HK-2 (cell line): ENCODE data around the gene ZNF778.

ENCODE experiments used
- DNase-seq: peaks from one replicate; pipeline ENCODE4 v3.0.0-alpha.2; 2018; ENCODE audit not compliant: unreplicated experiment

Gene ZNF778

DNA sequence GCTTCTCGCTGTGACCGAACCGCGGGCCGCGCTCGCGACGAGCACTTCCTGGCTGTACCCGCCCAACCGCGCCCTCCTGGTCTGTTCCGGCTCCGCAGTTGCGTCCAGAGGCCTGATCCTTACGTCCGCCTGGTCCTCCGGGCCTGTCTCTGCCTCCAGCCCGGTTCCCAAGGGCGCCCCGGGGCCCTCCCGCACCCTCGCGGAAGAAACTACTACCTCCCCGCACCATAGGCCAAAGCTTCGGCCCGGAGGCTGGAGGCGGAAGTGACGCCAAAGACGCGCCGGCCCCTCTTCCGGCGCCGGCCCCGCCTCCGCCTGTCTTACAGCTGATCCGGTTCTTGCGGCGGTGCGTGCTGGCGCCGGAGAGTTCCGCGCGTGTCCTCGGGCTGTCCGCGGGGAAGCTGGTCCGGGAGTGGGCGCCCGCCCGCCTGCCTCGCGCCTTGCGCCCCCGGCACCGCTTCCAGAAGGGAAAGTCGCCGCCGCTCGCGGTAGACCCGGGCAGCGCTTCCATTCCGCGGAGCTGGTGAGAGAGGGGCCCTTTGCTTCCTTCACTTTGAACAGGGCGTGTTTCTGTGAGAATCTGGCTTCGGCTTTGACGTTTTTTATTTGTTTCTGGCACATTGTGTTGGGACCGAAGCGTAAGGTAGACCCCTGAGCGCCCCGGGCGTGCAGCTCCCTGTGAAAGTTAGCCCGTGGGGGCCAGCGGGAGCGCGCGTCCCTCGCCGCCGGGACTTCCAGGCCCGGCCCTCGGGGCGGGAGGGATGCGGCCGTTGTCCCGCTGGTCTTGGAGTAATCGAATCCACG, at the start of gene ZNF778:
Gene ZNF778 (plus strand): TSS at position 316 of the 804 bp plus-strand sequence. CDS start 3,425 bp downstream, outside the sequence.
- DNase-seq, result peak; percentile 78

GRCh38 chr16:89168381-89169189, 48.9 kb upstream of the ZNF778 start:
- DNase-seq, result no peak

DNA sequence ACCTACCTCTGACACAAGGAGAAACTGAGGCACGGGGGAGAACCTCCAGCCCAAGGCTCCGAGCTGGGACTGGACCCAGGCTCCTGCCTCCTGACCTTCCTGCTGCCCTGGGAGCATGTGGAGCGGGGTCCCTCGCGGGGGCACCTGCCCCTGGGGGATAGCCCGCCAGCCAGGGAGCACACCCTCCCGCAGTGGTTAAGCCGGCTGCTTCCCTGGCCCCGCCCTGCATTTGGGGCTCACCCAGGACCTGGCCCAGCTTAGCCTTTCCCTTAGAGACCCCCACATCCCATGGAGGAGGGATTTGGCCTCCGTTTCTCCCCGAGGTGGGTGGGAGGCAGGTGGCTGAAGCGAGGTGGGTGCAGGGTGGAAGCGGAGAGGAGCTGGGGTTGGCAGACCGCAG, 47.7 kb upstream of the ZNF778 start:
- no peak for DNase-seq

DNA sequence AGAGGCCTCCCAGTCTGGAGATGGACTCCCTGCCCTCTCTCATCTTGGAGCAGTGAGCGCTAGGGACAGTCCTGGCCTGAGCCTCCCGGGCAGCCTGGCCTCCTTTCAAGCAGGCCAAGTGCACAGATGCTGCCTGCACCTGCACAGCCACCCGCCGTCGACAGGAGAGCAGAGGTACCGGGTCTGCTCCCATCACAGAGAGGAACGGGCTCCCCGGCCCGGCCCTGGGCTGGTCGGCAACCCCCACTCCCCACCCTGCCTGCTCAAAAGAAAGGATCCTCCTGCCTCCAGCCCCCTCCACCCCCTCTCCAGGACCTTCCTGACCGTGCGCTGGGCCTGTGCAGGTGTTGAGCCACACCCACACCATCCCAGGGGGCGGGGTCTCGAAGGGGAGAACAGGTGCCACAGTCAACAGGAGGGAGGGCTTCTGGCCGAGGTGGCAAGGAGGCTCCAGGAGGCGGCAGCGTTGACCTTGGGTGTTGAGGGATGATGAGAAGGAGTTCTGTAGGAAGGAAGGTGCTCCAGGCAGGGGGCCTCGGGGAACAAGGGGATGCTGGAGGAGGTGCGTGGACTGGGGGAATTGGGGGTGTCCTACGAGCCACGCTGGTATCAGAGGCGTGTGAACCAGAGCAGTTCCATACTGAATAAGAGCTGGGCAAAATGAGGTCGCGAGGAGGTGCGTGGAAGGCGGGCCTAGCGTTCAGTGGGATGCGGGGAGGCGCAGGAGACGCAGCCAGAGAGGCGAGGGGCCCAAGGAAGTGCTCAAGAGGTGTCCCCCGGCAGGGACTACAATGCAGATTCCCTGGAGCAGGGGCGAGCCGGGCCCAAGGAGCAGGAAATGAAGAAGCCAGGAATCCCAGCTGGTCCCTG, 46.9 kb upstream of the ZNF778 start:
- DNase-seq, result no peak

GRCh38 chr16:89171216-89172170, 46.0 kb upstream of the ZNF778 start, which contains the start of gene CDH15:
CDH15 (plus strand) TSS chr16:89171748; CDS start chr16:89171832, 84 bp downstream.
- DNase-seq, result peak; percentile 97

DNA sequence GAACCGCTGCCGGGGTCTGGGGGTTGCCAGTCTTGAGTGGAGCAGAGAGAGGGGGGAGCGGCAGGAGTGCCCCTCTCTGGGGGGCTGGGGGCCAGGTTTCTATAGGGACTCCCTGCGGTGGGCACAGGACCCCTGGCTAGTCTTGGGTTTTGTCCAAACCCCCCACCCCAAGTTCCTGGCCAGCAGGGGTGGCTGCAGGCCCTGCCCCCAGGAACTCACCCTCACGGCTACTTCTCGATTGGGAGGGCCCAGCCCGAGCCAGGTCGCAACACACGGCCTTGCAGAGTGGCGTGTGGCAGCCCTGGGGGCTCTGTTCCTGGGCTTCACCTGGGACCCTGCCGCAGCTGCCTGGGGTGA, 45.4 kb upstream of the ZNF778 start:
- DNase-seq, result no peak

DNA sequence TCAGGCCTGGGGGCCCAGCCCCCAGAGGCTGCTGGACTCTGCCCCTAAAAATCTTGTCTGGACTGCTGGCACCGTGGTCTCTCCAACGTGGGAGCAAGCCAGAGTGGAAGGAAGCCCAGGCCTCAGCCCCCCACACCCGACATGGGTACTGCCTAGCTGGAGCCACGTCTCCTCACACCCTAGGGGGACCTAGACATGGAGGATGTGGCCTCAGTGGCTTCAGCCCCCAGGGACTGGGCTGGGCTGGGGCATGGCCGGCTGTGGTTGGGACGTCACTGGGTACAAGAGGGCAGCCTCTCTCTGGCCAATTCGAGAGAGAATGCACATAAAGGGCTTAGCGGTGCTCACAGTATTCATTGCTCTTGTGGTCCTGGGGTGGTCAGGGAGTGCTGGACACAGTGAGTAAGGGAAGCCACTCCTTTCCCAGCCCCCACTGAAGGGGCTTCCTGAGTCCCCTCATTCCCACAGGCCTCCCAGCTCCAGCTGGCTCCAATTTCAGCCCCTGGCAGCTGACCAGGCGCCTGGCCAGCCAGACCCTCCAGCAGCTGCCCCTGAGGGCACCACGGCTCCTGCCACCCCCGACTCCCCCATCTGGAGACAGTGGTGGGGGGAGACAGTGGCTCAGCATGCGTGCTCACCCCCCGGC, 44.9 kb upstream of the ZNF778 start:
- no peak for DNase-seq

- no peak for DNase-seq
These were observed 44.2 kb upstream of the ZNF778 start for GRCh38 chr16:89173174-89173921.

GRCh38 chr16:89174055-89174827, 43.3 kb upstream of the ZNF778 start:
- DNase-seq, result no peak

DNA sequence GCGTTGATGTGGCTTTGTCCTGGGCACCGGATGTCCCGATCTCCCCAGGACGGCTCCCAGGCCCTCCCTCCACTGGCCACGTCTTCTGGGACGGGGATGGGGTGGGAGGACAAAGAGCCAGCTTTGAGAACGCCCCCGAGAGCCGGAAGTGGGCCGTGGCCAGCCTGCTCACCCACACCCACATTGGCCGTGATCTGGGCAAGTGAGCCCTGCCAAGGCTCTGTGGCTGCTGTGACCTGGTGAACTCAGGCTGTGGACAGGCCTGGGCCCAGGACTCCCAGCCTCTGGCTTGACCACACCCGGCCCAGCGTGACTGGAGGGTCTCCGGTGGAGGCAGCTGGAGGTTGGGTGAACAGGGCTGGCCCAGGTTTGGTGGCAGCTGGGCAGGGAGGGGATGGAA, 42.6 kb upstream of the ZNF778 start:
- no peak for DNase-seq

- no peak for DNase-seq
These were observed 42.0 kb upstream of the ZNF778 start for GRCh38 chr16:89175280-89176146.

- no peak for DNase-seq
These were observed 41.3 kb upstream of the ZNF778 start for GRCh38 chr16:89176147-89176690.

- no peak for DNase-seq
These were observed 40.8 kb upstream of the ZNF778 start for GRCh38 chr16:89176717-89177116.

DNA sequence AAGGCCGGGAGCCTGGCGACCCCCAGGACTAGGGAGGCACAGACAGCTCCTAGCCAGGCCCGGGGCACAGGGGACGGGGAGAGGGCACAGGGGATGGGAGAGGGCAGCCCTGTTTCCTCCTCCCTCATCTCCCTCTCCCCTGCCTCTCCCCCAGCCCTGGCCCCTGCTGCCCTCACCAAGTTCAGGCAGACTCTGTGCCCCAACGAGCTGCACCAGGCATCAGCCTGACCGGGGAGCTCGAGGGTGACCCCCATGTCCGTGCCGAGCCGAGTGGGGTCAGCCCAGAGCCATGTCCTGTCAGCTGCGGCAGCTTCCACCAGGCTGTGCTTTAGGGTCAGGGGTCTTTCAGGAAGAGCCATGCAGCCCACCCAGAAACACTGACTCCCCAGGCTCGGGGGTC, 40.0 kb upstream of the ZNF778 start:
- no peak for DNase-seq

DNA sequence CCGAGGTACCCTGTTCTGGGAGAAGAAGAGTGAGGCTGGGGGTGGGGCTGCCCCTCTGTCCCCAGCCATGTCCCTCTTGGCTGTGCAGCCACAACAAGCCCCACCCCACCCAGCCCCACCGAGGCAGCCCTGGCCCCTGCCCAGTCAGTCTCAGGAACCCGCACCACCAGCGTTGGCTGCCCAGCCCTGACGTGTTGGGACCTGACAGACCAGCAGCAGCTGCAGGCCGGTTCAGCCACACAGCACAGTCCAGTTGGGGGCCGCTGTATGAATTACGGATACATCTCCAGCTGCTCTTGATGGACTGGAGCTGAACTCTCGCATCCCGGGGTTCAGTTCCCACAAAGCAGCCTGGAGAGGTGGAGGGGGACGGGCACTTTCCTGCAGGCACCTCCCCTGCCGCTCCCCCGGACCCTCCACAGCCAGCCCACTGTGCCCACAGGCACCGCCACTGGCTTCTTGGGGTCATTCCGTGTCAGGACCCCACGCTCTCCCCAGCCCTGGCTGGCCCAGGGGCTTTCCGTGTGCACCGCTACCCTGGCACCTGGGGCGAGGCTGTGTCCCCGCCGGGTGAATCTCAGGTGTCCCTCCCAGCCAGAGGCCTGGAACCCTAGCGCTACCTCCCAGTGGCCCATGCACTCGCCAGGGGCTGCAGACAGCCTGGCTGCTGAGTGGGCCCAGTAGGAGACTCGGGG, 38.9 kb upstream of the ZNF778 start:
- DNase-seq, result no peak

GRCh38 chr16:89179148-89179484, 38.4 kb upstream of the ZNF778 start:
- DNase-seq, result no peak
